ENCODE results near the gene SPP1.

GRCh38 chr4:87995435-87995834, 19.9 kb downstream of the SPP1 start:
- TF ChIP-seq, protein P1, sequence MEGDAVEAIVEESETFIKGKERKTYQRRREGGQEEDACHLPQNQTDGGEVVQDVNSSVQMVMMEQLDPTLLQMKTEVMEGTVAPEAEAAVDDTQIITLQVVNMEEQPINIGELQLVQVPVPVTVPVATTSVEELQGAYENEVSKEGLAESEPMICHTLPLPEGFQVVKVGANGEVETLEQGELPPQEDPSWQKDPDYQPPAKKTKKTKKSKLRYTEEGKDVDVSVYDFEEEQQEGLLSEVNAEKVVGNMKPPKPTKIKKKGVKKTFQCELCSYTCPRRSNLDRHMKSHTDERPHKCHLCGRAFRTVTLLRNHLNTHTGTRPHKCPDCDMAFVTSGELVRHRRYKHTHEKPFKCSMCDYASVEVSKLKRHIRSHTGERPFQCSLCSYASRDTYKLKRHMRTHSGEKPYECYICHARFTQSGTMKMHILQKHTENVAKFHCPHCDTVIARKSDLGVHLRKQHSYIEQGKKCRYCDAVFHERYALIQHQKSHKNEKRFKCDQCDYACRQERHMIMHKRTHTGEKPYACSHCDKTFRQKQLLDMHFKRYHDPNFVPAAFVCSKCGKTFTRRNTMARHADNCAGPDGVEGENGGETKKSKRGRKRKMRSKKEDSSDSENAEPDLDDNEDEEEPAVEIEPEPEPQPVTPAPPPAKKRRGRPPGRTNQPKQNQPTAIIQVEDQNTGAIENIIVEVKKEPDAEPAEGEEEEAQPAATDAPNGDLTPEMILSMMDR (IDR thresholded peaks at IDR 0.05 in 4 of 5, conservative IDR thresholded peaks at IDR 0.05 in 1 of 5): no peak
- no peak for TF ChIP-seq POLR2A (IDR thresholded peaks at IDR 0.05)

Measured in gastrocnemius medialis (tissue), 4 donors.